ENCODE results near the gene PPP1R11. TPM values are rescaled to one million over a fixed set of nuclear protein-coding genes. Genes with fewer than 3 reads are reported as not detected.

PPP1R11 gene
- total and polyA plus RNA-seq, 2 experiments from 2014 or later, result 19.6 to 26.6 TPM

DNA sequence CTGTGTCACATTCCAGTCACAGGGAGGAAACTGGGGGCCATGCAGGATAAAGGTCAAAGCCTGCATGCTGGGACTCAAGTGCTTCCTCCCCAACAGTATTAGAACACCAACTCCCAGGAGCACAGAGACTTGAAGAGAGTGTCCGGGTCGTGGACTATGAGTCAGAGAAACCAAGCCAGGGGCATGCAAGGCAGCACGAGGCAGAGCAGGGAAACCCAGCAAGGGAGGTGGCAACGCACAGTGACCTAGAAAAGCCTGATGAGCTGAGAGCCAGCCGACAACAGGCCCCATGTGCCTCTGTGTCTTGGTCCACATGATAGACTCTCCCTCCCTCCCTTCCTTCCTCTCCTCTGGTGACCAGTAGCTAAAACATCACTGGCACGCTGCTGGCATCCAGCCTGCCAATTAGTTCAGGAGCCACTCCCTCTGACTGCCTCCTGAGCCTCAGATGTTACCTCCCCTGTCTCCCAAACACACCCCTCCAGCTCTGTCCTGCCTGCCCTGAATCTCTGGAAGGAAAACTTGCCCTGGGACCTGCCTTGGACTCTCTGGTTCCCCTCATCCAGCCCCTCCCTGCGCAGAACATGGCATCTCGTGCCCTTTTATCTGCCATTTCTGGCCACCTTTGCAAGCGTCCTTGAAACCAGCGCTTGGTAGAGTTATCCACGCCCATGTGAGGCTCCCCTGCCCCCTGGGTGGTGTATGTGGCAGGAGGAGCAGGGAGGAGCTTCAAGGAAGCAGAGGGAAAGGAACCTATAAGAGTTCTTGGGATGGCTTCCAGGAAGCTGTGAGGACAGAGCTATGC is 24.8 kb downstream of the PPP1R11 start:
- Histone ChIP-seq H3F3A (replicated peaks; ENCODE audit: low read depth) (no peaks in the 10 kb centered on the region), H4K20me1 (replicated peaks; ENCODE audit: insufficient read depth) (0 out of 2 replicates have a peak, but pooled peaks cover 4% of the 10 kb centered on the region), H3K4me3 (no peak overlapping the region), H3K4me1 (ENCODE audit: insufficient read depth) (no peaks in the 10 kb centered on the region), H3K79me2 (replicated peaks; ENCODE audit: insufficient read depth) (no peaks in the 10 kb centered on the region), H3K4me2 (no peak overlapping the region), H2AFZ (peak overlapping the region; percentile 74), H3K27me3 (ENCODE audit: insufficient read depth) (peaks cover 61% of the 10 kb centered on the region), H3K27ac (ENCODE audit: low read depth) (no peak overlapping the region), H3K36me3 (ENCODE audit: insufficient read depth) (no peaks in the 10 kb centered on the region), H3K9me2 (ENCODE audit: insufficient read depth) (no peaks in the 10 kb centered on the region)
- peak; percentile 79 for ATAC-seq
- DNase-seq (ENCODE audit: low spot score), result no peak
- Mint-ChIP-seq H3K9me3 (peaks cover 4% of the 10 kb centered on the region; the same call in 2 of the 3 replicates), H3K27ac (no peak overlapping the region), H3K27me3 (ENCODE audit: insufficient read depth, low read depth, poor library complexity) (peaks cover 17% of the 10 kb centered on the region), H3K4me3 (no peak overlapping the region), H3K4me1 (peaks cover 5% of the 10 kb centered on the region; the same call in 2 of the 3 replicates), H3K36me3 (ENCODE audit: low read depth) (no peaks in the 10 kb centered on the region)
- TF ChIP-seq NANOG (IDR thresholded peaks at IDR 0.05; ENCODE audit: borderline replicate concordance) (no peak), JUNB (IDR thresholded peaks at IDR 0.05; ENCODE audit: unreplicated experiment) (no peak), EZH2phosphoT487 (IDR thresholded peaks at IDR 0.05; ENCODE audit: unreplicated experiment) (no peak), CREB1 (CRISPR knock-in tag; IDR thresholded peaks at IDR 0.05; ENCODE audit: low read depth) (no peak), ZNF114 (CRISPR knock-in tag; IDR thresholded peaks at IDR 0.05) (no peak), STAT1 (IDR thresholded peaks at IDR 0.05; ENCODE audit: unreplicated experiment) (no peak), EZH2 (IDR thresholded peaks at IDR 0.05; ENCODE audit: low read depth, unreplicated experiment) (no peak), ZNF331 (CRISPR knock-in tag; IDR thresholded peaks at IDR 0.05; ENCODE audit: low read depth) (no peak), POLR2AphosphoS5 (IDR thresholded peaks at IDR 0.05; ENCODE audit: low read depth) (no peak)
- TF ChIP-seq, protein P1, sequence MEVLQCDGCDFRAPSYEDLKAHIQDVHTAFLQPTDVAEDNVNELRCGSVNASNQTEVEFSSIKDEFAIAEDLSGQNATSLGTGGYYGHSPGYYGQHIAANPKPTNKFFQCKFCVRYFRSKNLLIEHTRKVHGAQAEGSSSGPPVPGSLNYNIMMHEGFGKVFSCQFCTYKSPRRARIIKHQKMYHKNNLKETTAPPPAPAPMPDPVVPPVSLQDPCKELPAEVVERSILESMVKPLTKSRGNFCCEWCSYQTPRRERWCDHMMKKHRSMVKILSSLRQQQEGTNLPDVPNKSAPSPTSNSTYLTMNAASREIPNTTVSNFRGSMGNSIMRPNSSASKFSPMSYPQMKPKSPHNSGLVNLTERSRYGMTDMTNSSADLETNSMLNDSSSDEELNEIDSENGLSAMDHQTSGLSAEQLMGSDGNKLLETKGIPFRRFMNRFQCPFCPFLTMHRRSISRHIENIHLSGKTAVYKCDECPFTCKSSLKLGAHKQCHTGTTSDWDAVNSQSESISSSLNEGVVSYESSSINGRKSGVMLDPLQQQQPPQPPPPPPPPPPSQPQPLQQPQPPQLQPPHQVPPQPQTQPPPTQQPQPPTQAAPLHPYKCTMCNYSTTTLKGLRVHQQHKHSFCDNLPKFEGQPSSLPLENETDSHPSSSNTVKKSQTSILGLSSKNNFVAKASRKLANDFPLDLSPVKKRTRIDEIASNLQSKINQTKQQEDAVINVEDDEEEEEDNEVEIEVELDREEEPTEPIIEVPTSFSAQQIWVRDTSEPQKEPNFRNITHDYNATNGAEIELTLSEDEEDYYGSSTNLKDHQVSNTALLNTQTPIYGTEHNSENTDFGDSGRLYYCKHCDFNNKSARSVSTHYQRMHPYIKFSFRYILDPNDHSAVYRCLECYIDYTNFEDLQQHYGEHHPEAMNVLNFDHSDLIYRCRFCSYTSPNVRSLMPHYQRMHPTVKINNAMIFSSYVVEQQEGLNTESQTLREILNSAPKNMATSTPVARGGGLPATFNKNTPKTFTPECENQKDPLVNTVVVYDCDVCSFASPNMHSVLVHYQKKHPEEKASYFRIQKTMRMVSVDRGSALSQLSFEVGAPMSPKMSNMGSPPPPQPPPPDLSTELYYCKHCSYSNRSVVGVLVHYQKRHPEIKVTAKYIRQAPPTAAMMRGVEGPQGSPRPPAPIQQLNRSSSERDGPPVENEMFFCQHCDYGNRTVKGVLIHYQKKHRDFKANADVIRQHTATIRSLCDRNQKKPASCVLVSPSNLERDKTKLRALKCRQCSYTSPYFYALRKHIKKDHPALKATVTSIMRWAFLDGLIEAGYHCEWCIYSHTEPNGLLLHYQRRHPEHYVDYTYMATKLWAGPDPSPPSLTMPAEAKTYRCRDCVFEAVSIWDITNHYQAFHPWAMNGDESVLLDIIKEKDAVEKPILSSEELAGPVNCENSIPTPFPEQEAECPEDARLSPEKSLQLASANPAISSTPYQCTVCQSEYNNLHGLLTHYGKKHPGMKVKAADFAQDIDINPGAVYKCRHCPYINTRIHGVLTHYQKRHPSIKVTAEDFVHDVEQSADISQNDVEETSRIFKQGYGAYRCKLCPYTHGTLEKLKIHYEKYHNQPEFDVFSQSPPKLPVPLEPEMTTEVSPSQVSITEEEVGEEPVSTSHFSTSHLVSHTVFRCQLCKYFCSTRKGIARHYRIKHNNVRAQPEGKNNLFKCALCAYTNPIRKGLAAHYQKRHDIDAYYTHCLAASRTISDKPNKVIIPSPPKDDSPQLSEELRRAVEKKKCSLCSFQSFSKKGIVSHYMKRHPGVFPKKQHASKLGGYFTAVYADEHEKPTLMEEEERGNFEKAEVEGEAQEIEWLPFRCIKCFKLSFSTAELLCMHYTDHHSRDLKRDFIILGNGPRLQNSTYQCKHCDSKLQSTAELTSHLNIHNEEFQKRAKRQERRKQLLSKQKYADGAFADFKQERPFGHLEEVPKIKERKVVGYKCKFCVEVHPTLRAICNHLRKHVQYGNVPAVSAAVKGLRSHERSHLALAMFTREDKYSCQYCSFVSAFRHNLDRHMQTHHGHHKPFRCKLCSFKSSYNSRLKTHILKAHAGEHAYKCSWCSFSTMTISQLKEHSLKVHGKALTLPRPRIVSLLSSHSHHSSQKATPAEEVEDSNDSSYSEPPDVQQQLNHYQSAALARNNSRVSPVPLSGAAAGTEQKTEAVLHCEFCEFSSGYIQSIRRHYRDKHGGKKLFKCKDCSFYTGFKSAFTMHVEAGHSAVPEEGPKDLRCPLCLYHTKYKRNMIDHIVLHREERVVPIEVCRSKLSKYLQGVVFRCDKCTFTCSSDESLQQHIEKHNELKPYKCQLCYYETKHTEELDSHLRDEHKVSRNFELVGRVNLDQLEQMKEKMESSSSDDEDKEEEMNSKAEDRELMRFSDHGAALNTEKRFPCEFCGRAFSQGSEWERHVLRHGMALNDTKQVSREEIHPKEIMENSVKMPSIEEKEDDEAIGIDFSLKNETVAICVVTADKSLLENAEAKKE (CRISPR knock-in tag; IDR thresholded peaks at IDR 0.05), result no peak
- TF ChIP-seq, protein P2, sequence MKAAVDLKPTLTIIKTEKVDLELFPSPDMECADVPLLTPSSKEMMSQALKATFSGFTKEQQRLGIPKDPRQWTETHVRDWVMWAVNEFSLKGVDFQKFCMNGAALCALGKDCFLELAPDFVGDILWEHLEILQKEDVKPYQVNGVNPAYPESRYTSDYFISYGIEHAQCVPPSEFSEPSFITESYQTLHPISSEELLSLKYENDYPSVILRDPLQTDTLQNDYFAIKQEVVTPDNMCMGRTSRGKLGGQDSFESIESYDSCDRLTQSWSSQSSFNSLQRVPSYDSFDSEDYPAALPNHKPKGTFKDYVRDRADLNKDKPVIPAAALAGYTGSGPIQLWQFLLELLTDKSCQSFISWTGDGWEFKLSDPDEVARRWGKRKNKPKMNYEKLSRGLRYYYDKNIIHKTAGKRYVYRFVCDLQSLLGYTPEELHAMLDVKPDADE (IDR thresholded peaks at IDR 0.05), result no peak
- TF ChIP-seq, protein P3, sequence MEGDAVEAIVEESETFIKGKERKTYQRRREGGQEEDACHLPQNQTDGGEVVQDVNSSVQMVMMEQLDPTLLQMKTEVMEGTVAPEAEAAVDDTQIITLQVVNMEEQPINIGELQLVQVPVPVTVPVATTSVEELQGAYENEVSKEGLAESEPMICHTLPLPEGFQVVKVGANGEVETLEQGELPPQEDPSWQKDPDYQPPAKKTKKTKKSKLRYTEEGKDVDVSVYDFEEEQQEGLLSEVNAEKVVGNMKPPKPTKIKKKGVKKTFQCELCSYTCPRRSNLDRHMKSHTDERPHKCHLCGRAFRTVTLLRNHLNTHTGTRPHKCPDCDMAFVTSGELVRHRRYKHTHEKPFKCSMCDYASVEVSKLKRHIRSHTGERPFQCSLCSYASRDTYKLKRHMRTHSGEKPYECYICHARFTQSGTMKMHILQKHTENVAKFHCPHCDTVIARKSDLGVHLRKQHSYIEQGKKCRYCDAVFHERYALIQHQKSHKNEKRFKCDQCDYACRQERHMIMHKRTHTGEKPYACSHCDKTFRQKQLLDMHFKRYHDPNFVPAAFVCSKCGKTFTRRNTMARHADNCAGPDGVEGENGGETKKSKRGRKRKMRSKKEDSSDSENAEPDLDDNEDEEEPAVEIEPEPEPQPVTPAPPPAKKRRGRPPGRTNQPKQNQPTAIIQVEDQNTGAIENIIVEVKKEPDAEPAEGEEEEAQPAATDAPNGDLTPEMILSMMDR (conservative IDR thresholded peaks at IDR 0.05; ENCODE audit: low read depth in 2 of 2), result no peak
- TF ChIP-seq, protein P4, sequence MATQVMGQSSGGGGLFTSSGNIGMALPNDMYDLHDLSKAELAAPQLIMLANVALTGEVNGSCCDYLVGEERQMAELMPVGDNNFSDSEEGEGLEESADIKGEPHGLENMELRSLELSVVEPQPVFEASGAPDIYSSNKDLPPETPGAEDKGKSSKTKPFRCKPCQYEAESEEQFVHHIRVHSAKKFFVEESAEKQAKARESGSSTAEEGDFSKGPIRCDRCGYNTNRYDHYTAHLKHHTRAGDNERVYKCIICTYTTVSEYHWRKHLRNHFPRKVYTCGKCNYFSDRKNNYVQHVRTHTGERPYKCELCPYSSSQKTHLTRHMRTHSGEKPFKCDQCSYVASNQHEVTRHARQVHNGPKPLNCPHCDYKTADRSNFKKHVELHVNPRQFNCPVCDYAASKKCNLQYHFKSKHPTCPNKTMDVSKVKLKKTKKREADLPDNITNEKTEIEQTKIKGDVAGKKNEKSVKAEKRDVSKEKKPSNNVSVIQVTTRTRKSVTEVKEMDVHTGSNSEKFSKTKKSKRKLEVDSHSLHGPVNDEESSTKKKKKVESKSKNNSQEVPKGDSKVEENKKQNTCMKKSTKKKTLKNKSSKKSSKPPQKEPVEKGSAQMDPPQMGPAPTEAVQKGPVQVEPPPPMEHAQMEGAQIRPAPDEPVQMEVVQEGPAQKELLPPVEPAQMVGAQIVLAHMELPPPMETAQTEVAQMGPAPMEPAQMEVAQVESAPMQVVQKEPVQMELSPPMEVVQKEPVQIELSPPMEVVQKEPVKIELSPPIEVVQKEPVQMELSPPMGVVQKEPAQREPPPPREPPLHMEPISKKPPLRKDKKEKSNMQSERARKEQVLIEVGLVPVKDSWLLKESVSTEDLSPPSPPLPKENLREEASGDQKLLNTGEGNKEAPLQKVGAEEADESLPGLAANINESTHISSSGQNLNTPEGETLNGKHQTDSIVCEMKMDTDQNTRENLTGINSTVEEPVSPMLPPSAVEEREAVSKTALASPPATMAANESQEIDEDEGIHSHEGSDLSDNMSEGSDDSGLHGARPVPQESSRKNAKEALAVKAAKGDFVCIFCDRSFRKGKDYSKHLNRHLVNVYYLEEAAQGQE (IDR thresholded peaks at IDR 0.05; ENCODE audit: unreplicated experiment), result no peak
